ENCODE results near the gene PHACTR1.

DNA sequence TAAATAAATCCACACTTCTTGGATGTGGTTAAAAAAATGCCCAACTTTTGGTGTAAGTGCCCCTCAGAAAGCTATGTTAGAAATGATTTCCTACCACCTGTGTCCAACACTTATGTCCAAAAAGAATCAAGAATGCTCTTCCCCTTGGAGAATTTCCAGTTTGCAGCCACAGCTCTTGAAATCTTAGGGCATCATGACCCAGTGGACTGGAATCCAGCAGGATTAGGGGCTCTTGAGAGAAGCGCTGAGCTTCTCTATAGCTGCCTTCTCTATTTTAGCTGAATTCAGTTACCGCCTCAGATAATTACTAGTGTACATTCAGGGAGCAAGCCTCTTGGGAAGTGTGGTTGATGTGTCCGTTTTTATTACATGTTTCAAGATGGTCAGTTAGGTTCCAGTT lies 2.5 kb downstream of the PHACTR1 start:
- TF ChIP-seq, protein P1, sequence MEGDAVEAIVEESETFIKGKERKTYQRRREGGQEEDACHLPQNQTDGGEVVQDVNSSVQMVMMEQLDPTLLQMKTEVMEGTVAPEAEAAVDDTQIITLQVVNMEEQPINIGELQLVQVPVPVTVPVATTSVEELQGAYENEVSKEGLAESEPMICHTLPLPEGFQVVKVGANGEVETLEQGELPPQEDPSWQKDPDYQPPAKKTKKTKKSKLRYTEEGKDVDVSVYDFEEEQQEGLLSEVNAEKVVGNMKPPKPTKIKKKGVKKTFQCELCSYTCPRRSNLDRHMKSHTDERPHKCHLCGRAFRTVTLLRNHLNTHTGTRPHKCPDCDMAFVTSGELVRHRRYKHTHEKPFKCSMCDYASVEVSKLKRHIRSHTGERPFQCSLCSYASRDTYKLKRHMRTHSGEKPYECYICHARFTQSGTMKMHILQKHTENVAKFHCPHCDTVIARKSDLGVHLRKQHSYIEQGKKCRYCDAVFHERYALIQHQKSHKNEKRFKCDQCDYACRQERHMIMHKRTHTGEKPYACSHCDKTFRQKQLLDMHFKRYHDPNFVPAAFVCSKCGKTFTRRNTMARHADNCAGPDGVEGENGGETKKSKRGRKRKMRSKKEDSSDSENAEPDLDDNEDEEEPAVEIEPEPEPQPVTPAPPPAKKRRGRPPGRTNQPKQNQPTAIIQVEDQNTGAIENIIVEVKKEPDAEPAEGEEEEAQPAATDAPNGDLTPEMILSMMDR (IDR thresholded peaks at IDR 0.05; ENCODE audit: insufficient read depth, low read depth, low read length): no peak
- TF ChIP-seq EZH2 (IDR thresholded peaks at IDR 0.05; ENCODE audit: insufficient read depth, low read length): no peak

Measured in astrocyte (in vitro differentiated cells and primary cell).